Body of pancreas (tissue), 4 donors: ENCODE data around the gene KLF17.
"Not testable (repeated sequence)": the region's sequence is repeated elsewhere in the genome, so short reads cannot be mapped to it uniquely, and the experiment has no call there.

Experiments used
- POLR2A ChIP-seq, 3 donors: fragments of 450-650 bp; IDR thresholded peaks; one replicate each; pipeline ENCODE4 v1.6.1; 2016; ENCODE audit warnings: antibody characterized with exemption in 3 of 3, mild to moderate bottlenecking in 2 of 3
- TF ChIP-seq, protein P1 (sequence below), 7 experiments: fragments of 450-650 bp in 4 of 7; fragments of 200-600 bp in 3 of 7; sonication (generic) in 3 of 7; IDR thresholded peaks; one replicate each; pipeline ENCODE4 v1.5.1; 2016 to 2019; ENCODE audit warnings: antibody characterized with exemption in 7 of 7

DNA sequence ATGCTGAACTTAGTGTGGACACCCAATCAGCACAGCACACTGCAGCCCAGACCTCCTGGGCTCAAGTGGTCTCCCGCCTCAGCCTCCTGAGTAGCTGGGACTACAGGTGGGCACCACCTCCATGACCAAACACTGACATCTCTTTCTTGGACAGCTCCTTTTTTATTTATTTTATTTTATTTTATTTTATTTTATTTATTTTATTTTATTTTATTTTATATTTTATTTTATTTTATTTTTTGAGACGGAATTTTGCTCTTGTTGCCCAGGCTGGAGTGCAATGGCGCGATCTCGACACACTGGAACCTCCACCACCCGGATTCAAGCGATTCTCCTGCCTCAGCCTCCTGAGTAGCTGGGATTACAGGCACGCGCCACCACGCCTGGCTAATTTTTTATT, 1.3 kb upstream of the KLF17 start:
- not testable (repeated sequence) for TF ChIP-seq POLR2A (IDR thresholded peaks at IDR 0.05)
- TF ChIP-seq, protein P1, sequence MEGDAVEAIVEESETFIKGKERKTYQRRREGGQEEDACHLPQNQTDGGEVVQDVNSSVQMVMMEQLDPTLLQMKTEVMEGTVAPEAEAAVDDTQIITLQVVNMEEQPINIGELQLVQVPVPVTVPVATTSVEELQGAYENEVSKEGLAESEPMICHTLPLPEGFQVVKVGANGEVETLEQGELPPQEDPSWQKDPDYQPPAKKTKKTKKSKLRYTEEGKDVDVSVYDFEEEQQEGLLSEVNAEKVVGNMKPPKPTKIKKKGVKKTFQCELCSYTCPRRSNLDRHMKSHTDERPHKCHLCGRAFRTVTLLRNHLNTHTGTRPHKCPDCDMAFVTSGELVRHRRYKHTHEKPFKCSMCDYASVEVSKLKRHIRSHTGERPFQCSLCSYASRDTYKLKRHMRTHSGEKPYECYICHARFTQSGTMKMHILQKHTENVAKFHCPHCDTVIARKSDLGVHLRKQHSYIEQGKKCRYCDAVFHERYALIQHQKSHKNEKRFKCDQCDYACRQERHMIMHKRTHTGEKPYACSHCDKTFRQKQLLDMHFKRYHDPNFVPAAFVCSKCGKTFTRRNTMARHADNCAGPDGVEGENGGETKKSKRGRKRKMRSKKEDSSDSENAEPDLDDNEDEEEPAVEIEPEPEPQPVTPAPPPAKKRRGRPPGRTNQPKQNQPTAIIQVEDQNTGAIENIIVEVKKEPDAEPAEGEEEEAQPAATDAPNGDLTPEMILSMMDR (IDR thresholded peaks at IDR 0.05), result not testable (repeated sequence)
